Sigmoid colon (tissue), 7 donors: ENCODE data around the gene FAM8A1. TPM values are rescaled to one million over a fixed set of nuclear protein-coding genes. Genes with fewer than 3 reads are reported as not detected.

Experiments used
- DNase-seq: peaks from one replicate; pipeline ENCODE4 v3.0.0-alpha.2; 2019
- H3K27ac ChIP-seq, 4 donors: fragments of 200-600 bp; sonication (generic); one replicate each; pipeline ENCODE4 v1.5.1; 2016 to 2019; ENCODE audit warnings: mild to moderate bottlenecking in 1 of 4
- H3K27me3 ChIP-seq, 3 donors: fragments of 200-600 bp; sonication (generic); one replicate each; pipeline ENCODE4 v1.5.1; 2019; ENCODE audit warnings: mild to moderate bottlenecking in 1 of 3
- H3K36me3 ChIP-seq, 4 donors: fragments of 200-600 bp; sonication (generic); one replicate each; pipeline ENCODE4 v1.5.1; 2016 to 2019
- H3K4me1 ChIP-seq, 4 donors: fragments of 200-600 bp; sonication (generic); one replicate each; pipeline ENCODE4 v1.5.1; 2017 to 2019
- H3K4me3 ChIP-seq, 4 donors: fragments of 200-600 bp; sonication (generic); one replicate each; pipeline ENCODE4 v1.5.1; 2017 to 2019; ENCODE audit warnings: mild to moderate bottlenecking in 2 of 4, moderate library complexity in 1 of 4
- H3K9me3 ChIP-seq, 4 donors: fragments of 200-600 bp in 3 of 4; sonication (generic) in 3 of 4; one replicate each; pipeline versions ENCODE4 v1.5.1 to v1.6.1; 2013 to 2019
- EP300 ChIP-seq, 4 donors: sonication (generic); formaldehyde crosslinking; IDR thresholded peaks; one replicate each; pipeline ENCODE4 v1.6.1; 2017; ENCODE audit warnings: antibody characterized with exemption in 4 of 4
- POLR2A ChIP-seq, 2 donors: fragments of 450-650 bp; IDR thresholded peaks; one replicate each; pipeline ENCODE4 v1.6.1; 2016; ENCODE audit warnings: antibody characterized with exemption in 2 of 2, mild to moderate bottlenecking in 2 of 2, moderate library complexity in 2 of 2
- POLR2AphosphoS5 ChIP-seq, 4 donors: sonication (generic); formaldehyde crosslinking; IDR thresholded peaks; one replicate each; pipeline ENCODE4 v1.6.1; 2017; ENCODE audit warnings: antibody characterized with exemption in 4 of 4
- WGBS, 2 donors: extraction: QIAGEN DNeasy Blood & Tissue Kit; methylation state at CpG; one replicate each; pipeline ENCODE4 v1.1.7; 2013; 5-methylcytosine and 5-hydroxymethylcytosine counted together
- intact Hi-C: fragments of 100-400 bp; cut with DNase I; formaldehyde crosslinking; loops from one replicate; pipeline ENCODE4 v1.15.1; 2023
- polyA plus RNA-seq, 3 donors: library from polyadenylated mRNA; stranded (reverse); fragments of 200-250 nt; gene quantifications; one replicate each; pipeline ENCODE4 v1.2.3, GENCODE V29; 2013
- total RNA-seq, 4 donors: library from RNA; depleted of rRNA; stranded (reverse); fragments of >200 nt; gene quantifications; one replicate each; pipeline ENCODE4 v1.1.0, GENCODE V29; 2016
- TF ChIP-seq, protein P1 (sequence below), 4 experiments: fragments of 450-650 bp in 3 of 4; fragments of 200-600 bp in 1 of 4; IDR thresholded peaks; one replicate each; pipeline ENCODE4 v1.5.1; 2016 to 2019; ENCODE audit warnings: antibody characterized with exemption in 4 of 4, mild to moderate bottlenecking in 3 of 4, moderate library complexity in 2 of 4
- donor health status: healthy with polysubstance abuse.
- donor health status: Bipolar disorder and iron deficiency.
- donor health status: healthy.

FAM8A1 gene, protein sequence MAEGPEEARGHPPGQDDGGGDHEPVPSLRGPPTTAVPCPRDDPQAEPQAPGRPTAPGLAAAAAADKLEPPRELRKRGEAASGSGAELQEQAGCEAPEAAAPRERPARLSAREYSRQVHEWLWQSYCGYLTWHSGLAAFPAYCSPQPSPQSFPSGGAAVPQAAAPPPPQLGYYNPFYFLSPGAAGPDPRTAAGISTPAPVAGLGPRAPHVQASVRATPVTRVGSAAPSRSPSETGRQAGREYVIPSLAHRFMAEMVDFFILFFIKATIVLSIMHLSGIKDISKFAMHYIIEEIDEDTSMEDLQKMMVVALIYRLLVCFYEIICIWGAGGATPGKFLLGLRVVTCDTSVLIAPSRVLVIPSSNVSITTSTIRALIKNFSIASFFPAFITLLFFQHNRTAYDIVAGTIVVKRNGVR
- total RNA-seq (10 to 100 TPM; 39.0 to 70.4 (median 51.8) TPM), polyA plus RNA-seq (10 to 100 TPM in 2 of 3 donors, 1 to 10 TPM in 1; 9.0 to 13.8 (median 13.4) TPM)

DNA sequence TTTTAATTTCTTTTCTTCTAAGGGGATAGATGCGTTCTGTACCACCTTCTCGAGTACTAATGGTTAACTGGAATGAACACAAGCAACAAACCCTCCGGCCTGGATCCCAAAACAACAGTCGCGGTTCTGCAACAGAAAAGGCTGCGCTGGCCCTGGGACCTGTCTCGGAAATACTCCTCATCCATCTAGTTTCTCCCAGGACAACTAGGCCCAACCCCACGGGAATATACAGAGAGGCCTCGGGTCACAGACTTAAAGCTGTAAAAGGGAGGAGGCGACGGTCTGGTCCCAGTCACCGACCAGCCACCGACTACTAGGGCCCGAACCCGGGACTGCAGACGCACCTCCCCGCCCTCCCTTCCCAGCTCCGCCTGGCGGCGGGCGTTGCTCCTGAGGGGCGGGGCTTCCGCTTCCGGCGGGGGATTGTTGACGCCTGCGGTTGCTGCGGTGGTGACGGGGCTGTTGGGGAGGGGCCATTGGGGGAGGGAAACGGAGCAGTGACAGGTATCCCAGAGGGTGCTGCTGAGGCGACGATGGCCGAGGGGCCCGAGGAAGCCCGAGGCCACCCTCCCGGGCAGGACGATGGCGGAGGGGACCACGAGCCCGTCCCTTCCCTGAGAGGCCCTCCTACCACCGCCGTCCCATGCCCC lies at the start of gene FAM8A1:
Gene FAM8A1 (plus strand): TSS at position 426 of the 650 bp plus-strand sequence. CDS start 108 bp downstream, at position 534.
- Histone ChIP-seq H3K4me3 (peak within 1 kb of the TSS; percentile 82 to 100 (median 92)), H3K36me3 (peaks cover 0 to 26% (median 0%) of the 10 kb centered on the region in 4 donors), H3K4me1 (peaks cover 0 to 23% (median 17%) of the 10 kb centered on the region in 4 donors), H3K27me3 (no peaks in the 10 kb centered on the region), H3K9me3 (no peaks in the 10 kb centered on the region), H3K27ac (peak within 1 kb of the TSS; percentile 92 to 99 (median 96))
- intact Hi-C loops = loop anchor here (2.0 to 5.0 kb wide), 4 partner anchors 107 to 443 kb away; partner anchors contain the start of genes NUP153 and RBM24
- TF ChIP-seq, protein P1, sequence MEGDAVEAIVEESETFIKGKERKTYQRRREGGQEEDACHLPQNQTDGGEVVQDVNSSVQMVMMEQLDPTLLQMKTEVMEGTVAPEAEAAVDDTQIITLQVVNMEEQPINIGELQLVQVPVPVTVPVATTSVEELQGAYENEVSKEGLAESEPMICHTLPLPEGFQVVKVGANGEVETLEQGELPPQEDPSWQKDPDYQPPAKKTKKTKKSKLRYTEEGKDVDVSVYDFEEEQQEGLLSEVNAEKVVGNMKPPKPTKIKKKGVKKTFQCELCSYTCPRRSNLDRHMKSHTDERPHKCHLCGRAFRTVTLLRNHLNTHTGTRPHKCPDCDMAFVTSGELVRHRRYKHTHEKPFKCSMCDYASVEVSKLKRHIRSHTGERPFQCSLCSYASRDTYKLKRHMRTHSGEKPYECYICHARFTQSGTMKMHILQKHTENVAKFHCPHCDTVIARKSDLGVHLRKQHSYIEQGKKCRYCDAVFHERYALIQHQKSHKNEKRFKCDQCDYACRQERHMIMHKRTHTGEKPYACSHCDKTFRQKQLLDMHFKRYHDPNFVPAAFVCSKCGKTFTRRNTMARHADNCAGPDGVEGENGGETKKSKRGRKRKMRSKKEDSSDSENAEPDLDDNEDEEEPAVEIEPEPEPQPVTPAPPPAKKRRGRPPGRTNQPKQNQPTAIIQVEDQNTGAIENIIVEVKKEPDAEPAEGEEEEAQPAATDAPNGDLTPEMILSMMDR (IDR thresholded peaks at IDR 0.05) = peak; percentile 70 to 87 (median 78)
- peak in 1 of 4 donors; percentile 70 for TF ChIP-seq EP300 (IDR thresholded peaks at IDR 0.05)
- peak; percentile 84 to 90 (median 89) for TF ChIP-seq POLR2AphosphoS5 (IDR thresholded peaks at IDR 0.05)
- peak; percentile 62 to 82 for TF ChIP-seq POLR2A (IDR thresholded peaks at IDR 0.05)
- WGBS, 2 donors = 7 to 9% methylated on average over 42 of the region's 42 CpGs
- peak; percentile 98 for DNase-seq

DNA sequence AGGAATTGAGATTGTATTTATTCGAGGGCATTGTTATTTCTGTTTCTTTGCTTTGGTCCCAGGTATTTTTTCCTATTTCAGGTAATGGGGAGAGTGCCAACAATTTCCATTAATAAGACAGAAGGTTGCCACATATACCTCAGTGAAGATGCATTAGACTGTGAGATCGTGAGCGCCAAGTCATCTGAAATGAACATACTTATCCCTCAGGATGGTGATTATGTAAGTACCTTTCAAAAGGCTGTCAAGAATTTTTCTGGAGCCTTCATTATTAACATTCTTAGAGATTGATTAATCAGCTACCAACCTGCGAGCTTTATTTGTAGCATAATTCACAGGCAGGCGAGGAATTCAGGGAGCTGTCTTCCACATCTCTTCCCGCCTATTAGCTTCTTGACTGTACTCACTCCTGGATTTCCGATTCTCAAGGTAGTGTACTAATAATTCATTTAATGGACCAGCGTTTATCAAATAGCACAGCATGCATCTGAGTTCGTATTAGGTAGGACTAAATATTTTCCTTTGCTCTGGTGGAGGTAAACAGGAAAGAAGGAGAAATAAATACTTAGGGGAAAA lies 48.6 kb upstream of the FAM8A1 start:
- Histone ChIP-seq H3K4me3 (no peak overlapping the region), H3K27ac (no peak overlapping the region), H3K36me3 (peaks cover 0 to 54% (median 7%) of the 10 kb centered on the region in 4 donors), H3K27me3 (no peaks in the 10 kb centered on the region), H3K4me1 (no peaks in the 10 kb centered on the region), H3K9me3 (no peaks in the 10 kb centered on the region)
- no peak for DNase-seq
- intact Hi-C loops = no loop called here
- TF ChIP-seq EP300 (IDR thresholded peaks at IDR 0.05) (no peak), POLR2A (IDR thresholded peaks at IDR 0.05) (no peak), POLR2AphosphoS5 (IDR thresholded peaks at IDR 0.05) (no peak)
- TF ChIP-seq, protein P1 (IDR thresholded peaks at IDR 0.05) = no peak
- WGBS, 2 donors = 90 to 94% methylated on average over 9 of the region's 9 CpGs

DNA sequence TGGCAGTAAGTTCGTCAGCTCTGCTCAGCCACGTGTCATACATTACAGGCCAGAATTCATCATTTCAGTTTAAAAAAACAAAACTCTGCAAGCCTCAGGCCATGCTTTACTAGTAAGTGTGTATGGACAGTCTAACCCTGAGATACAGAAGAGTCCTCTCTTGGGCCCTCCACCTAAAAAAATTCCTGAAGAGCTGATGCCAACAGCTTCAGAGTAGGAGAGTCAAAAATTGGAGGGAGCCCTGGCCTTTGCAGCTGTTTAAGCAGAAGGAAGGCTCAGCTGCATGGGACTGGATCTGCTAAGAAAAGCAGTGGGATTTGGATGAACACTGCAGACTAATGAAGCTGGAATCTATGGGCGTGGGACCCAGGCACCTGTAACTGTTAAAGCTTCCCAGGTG lies 47.2 kb upstream of the FAM8A1 start:
- intact Hi-C loops = no loop called here
- H3K27me3 ChIP-seq = no peaks in the 10 kb centered on the region
- no peaks in the 10 kb centered on the region for H3K4me1 ChIP-seq
- WGBS, 2 donors = 89% methylated on average over 3 of the region's 3 CpGs
- no peak overlapping the region for H3K27ac ChIP-seq
- H3K4me3 ChIP-seq = no peak overlapping the region
- DNase-seq = no peak
- no peak for TF ChIP-seq POLR2A (IDR thresholded peaks at IDR 0.05)
- TF ChIP-seq, protein P1 (IDR thresholded peaks at IDR 0.05) = no peak
- TF ChIP-seq POLR2AphosphoS5 (IDR thresholded peaks at IDR 0.05) = no peak
- TF ChIP-seq EP300 (IDR thresholded peaks at IDR 0.05) = no peak
- no peaks in the 10 kb centered on the region for H3K9me3 ChIP-seq
- H3K36me3 ChIP-seq = peaks cover 0 to 62% (median 10%) of the 10 kb centered on the region in 4 donors

DNA sequence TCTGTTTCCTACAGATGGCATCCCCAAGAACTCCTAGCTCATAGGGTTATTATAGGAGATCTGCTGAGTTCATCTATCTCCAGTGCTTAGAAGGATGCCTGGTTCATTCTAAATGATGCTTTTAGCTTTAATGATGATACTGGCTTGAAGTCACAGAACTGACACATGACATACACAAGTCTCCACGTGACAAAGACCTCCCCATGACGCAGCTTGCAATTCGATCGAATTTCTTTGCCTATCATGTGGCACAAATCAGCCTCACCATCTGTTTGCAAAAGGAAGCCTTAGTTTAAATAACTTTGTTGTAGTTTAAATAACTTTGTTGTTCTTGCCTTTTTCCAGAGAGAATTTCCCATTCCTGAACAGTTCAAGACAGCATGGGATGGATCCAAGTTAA lies 44.1 kb upstream of the FAM8A1 start:
- Histone ChIP-seq H3K27me3 (no peaks in the 10 kb centered on the region), H3K4me3 (no peak overlapping the region), H3K4me1 (no peaks in the 10 kb centered on the region), H3K9me3 (no peaks in the 10 kb centered on the region), H3K36me3 (peaks cover 0 to 53% (median 10%) of the 10 kb centered on the region in 4 donors), H3K27ac (no peak overlapping the region)
- no peak for TF ChIP-seq EP300 (IDR thresholded peaks at IDR 0.05)
- TF ChIP-seq, protein P1 (IDR thresholded peaks at IDR 0.05) = no peak
- TF ChIP-seq POLR2AphosphoS5 (IDR thresholded peaks at IDR 0.05) = no peak
- no peak for TF ChIP-seq POLR2A (IDR thresholded peaks at IDR 0.05)
- WGBS, 2 donors = 87 to 88% methylated on average over 4 of the region's 4 CpGs
- DNase-seq = no peak
- intact Hi-C loops = no loop called here
